Stimulated activated naive CD8-positive, alpha-beta T cell treated with anti-CD3 and anti-CD28 coated beads, Interleukin-15, Interleukin-2, amounts not matched to agents 100 ng/mL and 50 ng/mL, for 24 hours (primary cell): Measurements from ENCODE around the gene MMUT.
"Not testable (repeated sequence)": the region's sequence is repeated elsewhere in the genome, so short reads cannot be mapped to it uniquely, and the experiment has no call there.

Source experiments
- H3K27ac Mint-ChIP-seq: one replicate; pipeline ENCODE4 v1.8.0; 2021; ENCODE audit warnings: mild to moderate bottlenecking, mixed read lengths
- H3K27me3 Mint-ChIP-seq: one replicate; pipeline ENCODE4 v1.8.0; 2021; ENCODE audit warnings: mixed read lengths
- H3K36me3 Mint-ChIP-seq: one replicate; pipeline ENCODE4 v1.8.0; 2021; ENCODE audit warnings: low read depth, mixed read lengths
- H3K4me1 Mint-ChIP-seq: one replicate; pipeline ENCODE4 v1.8.0; 2021; ENCODE audit warnings: low read depth, mixed read lengths
- H3K4me3 Mint-ChIP-seq: one replicate; pipeline ENCODE4 v1.8.0; 2021; ENCODE audit warnings: mild to moderate bottlenecking, mixed read lengths
- H3K9me3 Mint-ChIP-seq: one replicate; pipeline ENCODE4 v1.8.0; 2021; ENCODE audit warnings: mixed read lengths

The MMUT gene

DNA sequence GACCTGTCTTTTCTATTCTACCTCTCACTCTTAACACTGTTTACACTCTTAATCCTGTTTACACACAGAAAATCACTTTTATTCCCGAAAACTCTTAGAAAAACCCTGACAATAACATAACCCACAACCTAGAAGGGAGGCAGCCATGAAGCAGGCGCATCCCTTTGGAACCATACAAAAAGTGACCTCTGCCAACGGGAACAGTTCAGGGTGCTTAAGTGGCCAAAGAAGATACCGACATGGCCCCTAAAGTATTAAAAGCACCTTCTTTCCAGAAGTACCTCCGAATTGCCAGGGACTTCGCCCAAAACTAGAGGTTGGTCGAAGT is 490 bp downstream of the MMUT start:
- H3K36me3 Mint-ChIP-seq: peaks cover 13% of the 10 kb centered on the region
- H3K4me1 Mint-ChIP-seq: peaks cover 51% of the 10 kb centered on the region
- no peaks in the 10 kb centered on the region for H3K9me3 Mint-ChIP-seq
- peak overlapping the region; percentile 100 for H3K4me3 Mint-ChIP-seq
- no peaks in the 10 kb centered on the region for H3K27me3 Mint-ChIP-seq
- peak overlapping the region; percentile 93 for H3K27ac Mint-ChIP-seq

DNA sequence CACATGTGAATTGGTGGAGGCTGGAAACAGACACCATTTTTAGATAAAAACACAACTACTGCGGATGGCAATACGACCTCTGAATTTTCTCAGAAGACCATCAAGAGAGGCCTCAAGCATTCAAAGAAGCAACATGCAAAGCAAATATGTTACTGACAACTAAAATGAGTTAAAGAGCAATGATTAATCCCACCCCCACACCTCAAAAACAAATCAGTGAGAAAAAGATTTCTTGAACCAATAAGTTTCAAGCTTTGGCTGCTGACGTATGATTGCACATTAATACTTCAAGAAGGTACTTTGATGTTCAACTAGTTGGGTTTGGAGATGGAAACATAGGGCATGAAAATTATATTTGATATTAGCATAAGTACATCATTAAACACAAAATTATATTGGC is 982 bp downstream of the MMUT start:
- H3K27ac Mint-ChIP-seq: peak overlapping the region; percentile 93
- H3K27me3 Mint-ChIP-seq: no peaks in the 10 kb centered on the region
- peak overlapping the region; percentile 100 for H3K4me3 Mint-ChIP-seq
- H3K36me3 Mint-ChIP-seq: peaks cover 17% of the 10 kb centered on the region
- H3K4me1 Mint-ChIP-seq: peaks cover 51% of the 10 kb centered on the region
- H3K9me3 Mint-ChIP-seq: no peaks in the 10 kb centered on the region

DNA sequence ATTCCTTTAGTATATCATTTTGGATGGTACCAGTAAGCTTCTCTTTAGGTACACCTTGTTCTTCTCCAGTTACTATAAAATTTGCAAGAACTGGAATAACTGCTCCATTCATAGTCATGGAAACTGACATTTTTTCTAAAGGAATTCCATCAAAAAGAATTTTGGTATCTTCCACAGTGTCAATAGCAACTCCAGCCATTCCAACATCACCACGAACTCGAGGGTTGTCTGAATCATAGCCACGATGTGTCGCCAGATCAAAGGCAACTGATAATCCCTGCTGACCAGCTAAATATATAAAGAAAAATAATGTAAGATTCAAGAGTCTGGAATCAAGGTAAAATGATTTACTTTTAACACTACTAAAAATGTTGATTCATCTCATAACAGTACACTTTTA is 5.3 kb downstream of the MMUT start:
- no peaks in the 10 kb centered on the region for H3K27me3 Mint-ChIP-seq
- H3K4me3 Mint-ChIP-seq: no peak overlapping the region
- H3K9me3 Mint-ChIP-seq: no peaks in the 10 kb centered on the region
- H3K36me3 Mint-ChIP-seq: peaks cover 28% of the 10 kb centered on the region
- H3K4me1 Mint-ChIP-seq: peaks cover 20% of the 10 kb centered on the region
- no peak overlapping the region for H3K27ac Mint-ChIP-seq

DNA sequence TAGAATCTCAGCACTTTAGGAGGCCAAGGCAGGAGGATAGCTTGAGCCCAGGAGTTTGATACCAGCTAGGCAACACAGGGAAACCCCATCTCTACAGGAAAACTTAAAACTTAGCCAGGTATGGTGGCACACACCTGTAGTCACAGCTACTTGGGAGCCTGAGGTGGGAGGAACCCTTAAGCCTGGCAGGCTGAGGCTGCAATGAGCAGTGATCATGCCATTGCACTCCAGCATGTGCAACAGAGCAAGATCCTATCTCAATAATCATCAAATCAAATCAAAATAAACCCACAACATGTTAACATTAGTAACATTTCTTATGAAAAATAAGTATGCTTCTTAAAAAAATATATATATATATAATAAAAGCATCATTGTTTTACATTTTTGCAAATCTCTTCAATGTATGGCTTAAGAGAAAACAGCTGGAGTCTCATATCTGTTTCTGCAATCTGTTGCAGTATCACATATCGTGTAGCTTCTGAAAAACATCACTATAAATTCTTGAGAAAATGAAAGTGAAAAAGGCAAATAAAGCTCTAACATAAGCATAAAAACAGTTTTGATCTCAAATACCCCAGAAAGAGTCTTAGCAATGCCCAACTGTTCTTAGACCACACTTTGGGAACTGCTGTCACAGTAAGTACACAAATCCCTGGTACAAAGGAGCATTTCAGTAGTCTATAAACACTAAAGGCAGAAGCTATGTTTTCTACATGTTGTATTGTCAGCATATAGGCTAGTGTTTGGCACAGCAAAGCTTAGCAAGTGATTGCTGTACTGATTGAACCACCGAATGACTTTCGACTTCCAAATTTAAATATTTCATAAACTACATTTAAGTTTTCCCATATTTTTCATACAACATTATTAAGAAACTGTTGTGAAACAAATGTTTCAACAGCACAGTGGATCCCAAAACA is 8.0 kb downstream of the MMUT start:
- Mint-ChIP-seq H3K4me1 (no peaks in the 10 kb centered on the region), H3K27me3 (no peaks in the 10 kb centered on the region), H3K27ac (no peak overlapping the region), H3K4me3 (no peak overlapping the region), H3K36me3 (peaks cover 28% of the 10 kb centered on the region), H3K9me3 (no peaks in the 10 kb centered on the region)

DNA sequence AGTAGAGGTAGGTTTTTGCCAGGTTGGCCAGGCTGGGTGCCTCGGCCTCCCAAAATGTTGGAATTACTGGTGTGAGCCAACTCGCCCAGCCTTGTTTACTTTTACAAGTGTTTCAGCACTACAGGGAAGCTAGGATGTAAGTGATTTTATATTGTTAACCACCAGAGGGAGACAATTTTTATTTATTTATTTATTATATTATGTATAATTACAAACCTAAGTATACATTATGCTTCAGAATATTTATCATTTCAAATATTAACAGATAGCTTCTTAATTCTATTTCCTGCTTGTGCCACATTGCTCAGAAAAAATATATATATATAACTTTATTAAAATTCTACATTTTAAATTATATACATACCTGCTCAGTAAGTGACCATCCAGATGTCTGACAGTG is 9.8 kb downstream of the MMUT start:
- Mint-ChIP-seq H3K27ac (no peak overlapping the region), H3K36me3 (peaks cover 34% of the 10 kb centered on the region), H3K4me3 (no peak overlapping the region), H3K27me3 (no peaks in the 10 kb centered on the region), H3K9me3 (no peaks in the 10 kb centered on the region), H3K4me1 (no peaks in the 10 kb centered on the region)

DNA sequence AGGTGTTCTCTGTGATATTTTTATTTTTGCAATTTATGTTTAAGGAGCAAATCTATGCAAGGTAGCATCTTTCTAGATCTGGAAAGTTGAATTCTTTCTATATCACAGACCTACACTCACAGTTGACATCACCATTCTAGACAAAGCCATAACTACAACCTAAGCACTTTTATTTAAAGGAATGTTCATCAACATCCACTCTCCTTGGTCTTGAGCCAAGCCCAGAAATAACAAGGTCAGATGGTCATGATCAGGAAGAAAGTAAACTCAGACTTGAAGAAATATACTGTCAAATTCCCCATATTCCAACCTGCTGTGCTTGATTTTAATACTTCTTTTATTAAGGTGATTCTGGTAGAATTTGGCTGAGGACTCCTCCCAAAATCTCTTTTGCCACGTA is 32.2 kb downstream of the MMUT start:
- Mint-ChIP-seq H3K27ac (no peak overlapping the region), H3K9me3 (no peaks in the 10 kb centered on the region), H3K4me1 (no peaks in the 10 kb centered on the region), H3K36me3 (peaks cover 35% of the 10 kb centered on the region), H3K4me3 (no peak overlapping the region), H3K27me3 (no peaks in the 10 kb centered on the region)

DNA sequence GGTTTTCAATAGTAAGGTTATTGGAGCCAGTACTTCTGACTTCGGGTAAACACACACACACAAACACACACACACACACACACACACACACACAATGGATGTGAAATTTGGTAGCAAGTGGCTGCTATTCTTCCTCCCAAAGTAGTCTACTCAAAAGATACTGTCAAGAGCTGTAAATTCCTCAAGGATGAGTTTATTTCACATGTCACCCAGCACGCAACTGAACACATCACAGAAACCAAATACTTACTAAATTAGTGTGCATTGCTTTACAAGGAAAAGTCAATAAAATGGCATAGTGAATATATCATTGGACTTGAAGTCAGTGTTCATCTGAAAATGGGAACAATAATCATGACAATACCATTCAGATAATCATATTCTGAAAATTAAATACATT is 32.9 kb downstream of the MMUT start:
- no peaks in the 10 kb centered on the region for H3K9me3 Mint-ChIP-seq
- H3K27ac Mint-ChIP-seq: no peak overlapping the region
- H3K36me3 Mint-ChIP-seq: peaks cover 28% of the 10 kb centered on the region
- no peaks in the 10 kb centered on the region for H3K27me3 Mint-ChIP-seq
- H3K4me3 Mint-ChIP-seq: no peak overlapping the region
- H3K4me1 Mint-ChIP-seq: no peaks in the 10 kb centered on the region

DNA sequence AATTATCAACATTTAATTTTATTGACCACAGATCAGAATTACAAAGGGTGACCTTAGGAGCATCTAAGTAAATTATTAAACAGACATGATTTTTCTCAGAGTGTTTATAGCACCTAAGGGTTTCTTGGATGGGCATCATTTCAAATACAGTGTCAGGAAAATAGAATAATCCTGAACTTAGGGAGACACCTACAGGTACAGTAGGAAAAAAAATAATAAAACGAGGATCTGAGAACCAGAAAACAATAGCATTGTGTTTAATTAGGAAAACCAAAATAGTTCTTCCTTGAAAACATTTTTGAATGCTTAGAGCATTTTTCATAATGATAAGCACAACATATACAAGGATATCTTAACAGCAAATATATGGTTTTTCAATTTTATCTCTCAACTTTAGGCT is 39.2 kb downstream of the MMUT start:
- Mint-ChIP-seq H3K4me3 (no peak overlapping the region), H3K36me3 (no peaks in the 10 kb centered on the region), H3K27ac (no peak overlapping the region), H3K4me1 (no peaks in the 10 kb centered on the region), H3K9me3 (no peaks in the 10 kb centered on the region), H3K27me3 (peaks cover 4% of the 10 kb centered on the region)

DNA sequence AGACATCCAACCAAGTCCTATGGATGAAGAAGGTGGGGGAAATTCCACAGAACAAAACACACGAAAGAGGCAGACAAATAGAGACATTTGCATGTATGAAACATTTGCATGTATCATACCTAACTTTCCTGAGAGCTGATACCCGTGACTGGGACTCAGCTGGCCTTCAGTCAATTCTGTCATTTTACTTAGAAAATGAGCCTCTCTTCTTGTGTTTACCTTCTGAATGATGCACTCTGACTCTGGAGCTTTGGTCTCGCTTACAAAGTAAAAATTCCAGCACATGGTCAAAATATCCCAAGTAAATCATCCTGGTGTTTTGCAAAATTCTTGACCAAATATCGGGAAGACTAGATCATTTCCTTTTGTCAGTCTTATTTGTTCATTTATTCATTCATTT is 46.9 kb downstream of the MMUT start:
- Mint-ChIP-seq H3K4me3 (no peak overlapping the region), H3K36me3 (no peaks in the 10 kb centered on the region), H3K27ac (no peak overlapping the region), H3K9me3 (no peaks in the 10 kb centered on the region), H3K27me3 (peaks cover 17% of the 10 kb centered on the region), H3K4me1 (no peaks in the 10 kb centered on the region)

DNA sequence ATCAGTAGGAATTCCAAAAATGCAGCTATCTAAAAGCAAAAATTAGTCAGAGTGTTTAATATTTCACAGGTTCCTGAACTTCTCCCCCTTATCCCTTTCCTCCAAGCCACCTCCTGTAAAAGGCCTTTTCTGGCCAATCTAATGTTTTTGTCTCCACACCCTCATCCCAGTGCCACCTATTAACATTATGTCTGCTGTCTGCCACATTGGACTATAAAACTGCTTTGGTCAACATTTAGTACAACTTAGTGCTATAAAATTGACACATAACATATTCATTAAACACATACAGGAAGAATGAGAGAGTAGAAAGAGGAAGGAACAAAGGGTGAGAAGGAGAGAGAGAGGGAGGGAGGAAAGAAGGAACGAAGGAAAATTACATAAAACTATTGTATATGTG is 47.7 kb downstream of the MMUT start:
- H3K27ac Mint-ChIP-seq: no peak overlapping the region
- peaks cover 15% of the 10 kb centered on the region for H3K27me3 Mint-ChIP-seq
- no peaks in the 10 kb centered on the region for H3K4me1 Mint-ChIP-seq
- H3K4me3 Mint-ChIP-seq: no peak overlapping the region
- no peaks in the 10 kb centered on the region for H3K36me3 Mint-ChIP-seq
- no peaks in the 10 kb centered on the region for H3K9me3 Mint-ChIP-seq

DNA sequence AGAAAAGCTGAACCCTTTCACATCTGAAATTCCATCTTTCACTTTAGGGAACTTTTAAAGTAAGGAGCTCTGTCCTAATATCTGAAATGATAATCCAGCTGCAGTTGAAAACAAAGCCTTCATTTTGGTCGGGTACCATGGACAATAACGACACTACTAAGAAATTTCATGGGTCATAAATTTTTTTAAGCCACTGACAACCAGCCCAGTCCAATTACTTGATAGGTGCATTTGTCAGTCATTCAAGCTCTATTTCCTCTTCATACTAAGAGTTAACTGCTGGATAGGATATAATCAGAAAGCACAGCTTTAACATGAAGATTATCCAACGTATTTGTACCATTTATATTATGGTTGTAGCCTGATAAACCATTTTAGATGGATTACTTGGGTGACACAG is 52.5 kb downstream of the MMUT start:
- Mint-ChIP-seq H3K4me1 (no peaks in the 10 kb centered on the region), H3K9me3 (no peaks in the 10 kb centered on the region), H3K27me3 (peaks cover 16% of the 10 kb centered on the region), H3K4me3 (no peak overlapping the region), H3K36me3 (no peaks in the 10 kb centered on the region), H3K27ac (no peak overlapping the region)

DNA sequence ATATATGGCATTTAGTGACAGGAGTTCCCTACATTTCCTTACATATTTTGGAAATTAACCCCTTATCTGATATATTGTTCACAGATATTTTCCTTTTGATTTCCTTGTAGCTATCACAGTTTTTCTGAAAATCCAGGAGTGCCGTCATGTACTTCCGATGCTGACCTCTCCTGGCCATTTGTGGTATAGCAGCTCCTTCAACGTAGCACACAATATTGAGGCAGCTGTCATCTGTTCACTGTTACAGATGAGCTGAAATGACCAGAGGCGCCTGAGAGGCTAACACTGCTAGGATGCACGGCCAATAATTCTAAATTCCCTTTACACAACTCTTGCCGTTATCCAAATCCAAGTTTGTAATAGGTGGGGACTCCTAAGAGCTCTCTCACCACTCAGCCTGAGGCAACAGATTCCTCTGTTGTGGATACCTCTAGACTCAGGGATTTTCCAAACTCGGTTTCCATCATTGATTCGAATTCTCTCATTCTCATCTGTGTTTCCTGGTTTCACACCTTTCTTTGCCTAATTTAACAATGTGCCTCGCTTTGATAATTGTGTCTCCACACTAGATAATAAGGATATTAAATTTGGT is 53.0 kb downstream of the MMUT start:
- H3K27ac Mint-ChIP-seq: no peak overlapping the region
- H3K4me1 Mint-ChIP-seq: no peaks in the 10 kb centered on the region
- no peak overlapping the region for H3K4me3 Mint-ChIP-seq
- H3K27me3 Mint-ChIP-seq: peaks cover 17% of the 10 kb centered on the region
- H3K9me3 Mint-ChIP-seq: no peaks in the 10 kb centered on the region
- no peaks in the 10 kb centered on the region for H3K36me3 Mint-ChIP-seq

DNA sequence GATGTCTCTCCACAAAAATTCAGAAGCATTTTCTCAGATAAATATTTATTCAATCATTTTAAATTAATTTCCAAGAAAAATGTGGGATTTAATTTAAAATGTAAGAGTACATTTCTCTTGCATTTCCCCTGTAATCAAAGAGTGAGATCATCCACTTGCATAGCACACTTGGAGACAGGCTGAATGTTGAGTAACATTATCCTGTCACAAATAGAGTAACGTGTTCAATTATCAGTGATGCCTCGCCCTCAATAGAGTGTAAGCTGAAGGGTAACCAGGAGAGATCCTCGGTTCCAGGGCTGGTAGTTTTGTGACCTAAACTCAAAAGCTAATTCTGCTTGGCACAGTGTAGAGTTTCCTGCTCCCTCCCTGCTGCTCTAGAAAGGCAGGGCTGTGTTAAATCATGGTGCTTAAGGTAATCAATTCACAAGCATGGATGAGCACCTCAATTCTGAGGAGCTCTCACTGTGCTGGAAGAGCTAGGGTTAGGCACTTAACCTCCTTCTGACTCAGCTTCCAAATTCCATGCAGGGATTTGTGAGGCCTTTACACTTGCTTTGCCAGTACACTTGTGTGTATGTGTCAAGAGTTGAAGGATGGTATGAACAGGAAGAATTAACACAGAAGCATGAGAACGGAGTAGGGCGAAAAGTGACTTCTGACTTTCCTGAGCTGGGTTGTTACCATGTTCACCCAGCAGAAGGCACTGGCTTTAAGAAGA is 56.6 kb downstream of the MMUT start:
- H3K27ac Mint-ChIP-seq: no peak overlapping the region
- no peaks in the 10 kb centered on the region for H3K4me1 Mint-ChIP-seq
- peaks cover 21% of the 10 kb centered on the region for H3K27me3 Mint-ChIP-seq
- no peak overlapping the region for H3K4me3 Mint-ChIP-seq
- no peaks in the 10 kb centered on the region for H3K9me3 Mint-ChIP-seq
- H3K36me3 Mint-ChIP-seq: no peaks in the 10 kb centered on the region

DNA sequence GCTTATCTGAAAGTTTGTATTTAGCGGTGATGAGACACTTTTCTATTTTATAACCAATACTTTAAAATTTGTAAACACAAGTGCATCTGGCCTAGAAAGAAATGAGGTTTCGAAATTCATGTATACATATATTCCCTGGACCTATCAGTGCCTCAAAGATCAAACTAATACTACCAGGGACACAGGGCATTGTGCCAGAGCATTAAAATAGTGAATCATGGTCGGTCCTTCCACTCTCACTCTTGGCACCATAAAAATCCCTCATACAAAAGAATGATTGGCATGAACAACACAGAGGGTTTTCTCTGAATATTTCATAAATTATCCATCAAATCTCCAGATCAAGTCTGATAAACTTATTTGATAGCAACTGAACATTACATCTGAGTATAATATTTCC is 62.0 kb downstream of the MMUT start:
- H3K27me3 Mint-ChIP-seq: peaks cover 19% of the 10 kb centered on the region
- no peaks in the 10 kb centered on the region for H3K36me3 Mint-ChIP-seq
- no peaks in the 10 kb centered on the region for H3K9me3 Mint-ChIP-seq
- no peak overlapping the region for H3K4me3 Mint-ChIP-seq
- no peaks in the 10 kb centered on the region for H3K4me1 Mint-ChIP-seq
- H3K27ac Mint-ChIP-seq: no peak overlapping the region

DNA sequence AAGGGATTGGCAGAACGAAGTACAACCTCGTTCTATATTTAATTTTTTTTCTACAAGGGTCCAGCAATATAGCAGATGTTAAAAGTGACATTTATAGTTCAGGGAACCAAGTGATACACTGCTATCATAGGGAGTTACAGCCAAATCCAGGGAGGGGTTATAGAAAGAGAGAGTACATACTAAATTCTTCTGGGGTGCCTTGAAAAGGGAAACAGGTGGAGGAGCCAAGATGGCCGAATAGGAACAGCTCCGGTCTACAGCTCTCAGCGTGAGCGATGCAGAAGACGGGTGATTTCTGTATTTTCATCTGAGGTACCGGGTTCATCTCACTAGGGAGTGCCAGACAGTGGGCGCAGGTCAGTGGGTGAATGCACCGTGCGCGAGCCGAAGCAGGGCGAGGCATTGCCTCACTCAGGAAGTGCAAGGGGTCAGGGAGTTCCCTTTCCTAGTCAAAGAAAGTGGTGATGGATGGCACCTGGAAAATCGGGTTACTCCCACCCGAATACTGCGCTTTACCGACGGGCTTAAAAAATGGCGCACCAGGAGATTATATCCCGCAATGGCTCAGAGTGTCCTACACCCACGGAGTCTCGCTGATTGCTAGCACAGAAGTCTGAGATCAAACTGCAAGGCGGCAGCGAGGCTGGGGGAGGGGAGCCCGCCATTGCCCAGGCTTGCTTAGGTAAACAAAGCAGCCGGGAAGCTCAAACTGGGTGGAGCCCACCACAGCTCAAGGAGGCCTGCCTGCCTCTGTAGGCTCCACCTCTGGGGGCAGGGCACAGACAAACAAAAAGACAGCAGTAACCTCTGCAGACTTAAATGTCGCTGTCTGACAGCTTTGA is 76.2 kb downstream of the MMUT start:
- H3K27ac Mint-ChIP-seq, H3K4me3 Mint-ChIP-seq, H3K4me1 Mint-ChIP-seq, H3K27me3 Mint-ChIP-seq, H3K36me3 Mint-ChIP-seq, H3K9me3 Mint-ChIP-seq: not testable (repeated sequence)
